B cell (primary cell): ENCODE data around the gene COASY. TPM values are rescaled to one million over a fixed set of nuclear protein-coding genes. Genes with fewer than 3 reads are reported as not detected.
A peak's percentile ranks its signal among the peaks of the same experiment; 100 is the strongest.

Experiments used
- ATAC-seq: fragments of 200-7000 bp; cut with Tn5 transposase; one replicate; pipeline ENCODE4 v1.10.0; 2021; ENCODE audit warnings: low read depth, mild to moderate bottlenecking, moderate number of reproducible peaks, moderate library complexity
- CTCF ChIA-PET: fragments of 350-600 bp; sonication (Branson Sonifier 250); formaldehyde crosslinking; loops from one replicate; lab custom pipeline; 2021; ENCODE audit warnings: antibody characterized with exemption, inconsistent platforms; lab: Charles Lee
- POLR2A ChIA-PET: fragments of 350-600 bp; sonication (Branson Sonifier 250); formaldehyde crosslinking; loops from one replicate; lab custom pipeline; 2021; ENCODE audit warnings: antibody characterized with exemption; lab: Charles Lee
- DNase-seq: peaks from one replicate; pipeline ENCODE4 v3.0.0; 2013
- H2AFZ ChIP-seq: 2 replicates; pipeline ENCODE4 v1.6.1; 2012; ENCODE audit warnings: mild to moderate bottlenecking, low read depth, low read length; ENCODE audit not compliant: insufficient read depth, poor library complexity, severe bottlenecking
- H3K27ac ChIP-seq, 2 donors: 1 replicate in 1 of 2; 2 replicates in 1 of 2; pipeline ENCODE4 v1.5.1; 2012 to 2013; ENCODE audit warnings: low read length in 2 of 2, mild to moderate bottlenecking in 2 of 2, moderate library complexity in 1 of 2
- H3K27me3 ChIP-seq, 4 experiments: fragments of 200-600 bp in 1 of 4; sonication (generic) in 1 of 4; replicated peaks in 1 of 4; 1 replicate in 2 of 4; 2 replicates in 2 of 4; pipeline versions ENCODE4 v1.6.1 to v1.7.0; 2013 to 2016; ENCODE audit warnings: low read length in 3 of 4, mild to moderate bottlenecking in 2 of 4, mixed read lengths in 1 of 4, moderate library complexity in 1 of 4; ENCODE audit not compliant: insufficient read depth in 4 of 4, control insufficient read depth in 3 of 4; ENCODE audit errors: control extremely low read depth in 1 of 4
- H3K36me3 ChIP-seq, 2 experiments: replicated peaks in 1 of 2; 1 replicate in 1 of 2; 2 replicates in 1 of 2; pipeline versions ENCODE4 v1.6.1 to v1.7.1; 2013; ENCODE audit warnings: low read length in 1 of 2; ENCODE audit not compliant: insufficient read depth in 2 of 2, control insufficient read depth in 1 of 2; ENCODE audit errors: control extremely low read depth in 1 of 2, extremely low read depth in 1 of 2
- H3K4me1 ChIP-seq, 2 donors: fragments of 200-600 bp in 1 of 2; sonication (generic) in 1 of 2; 1 replicate in 1 of 2; 2 replicates in 1 of 2; pipeline versions ENCODE4 v1.5.1 to v1.6.1; 2013 to 2017; ENCODE audit warnings: low read length in 2 of 2; ENCODE audit not compliant: control insufficient read depth in 2 of 2, insufficient read depth in 2 of 2
- H3K4me2 ChIP-seq: replicated peaks from 2 replicates; pipeline ENCODE3; 2012; ENCODE audit warnings: mild to moderate bottlenecking, low read depth, low read length; ENCODE audit not compliant: poor library complexity, severe bottlenecking
- H3K4me3 ChIP-seq, 5 experiments: fragments of 200-600 bp in 1 of 5; sonication (generic) in 1 of 5; 1 replicate in 3 of 5; 2 replicates in 2 of 5; pipeline versions ENCODE4 v1.5.1 to v1.7.0; 2011 to 2016; ENCODE audit warnings: low read length in 4 of 5, mild to moderate bottlenecking in 4 of 5, low read depth in 2 of 5, control low read depth in 1 of 5, moderate library complexity in 1 of 5; ENCODE audit not compliant: insufficient read depth in 1 of 5; ENCODE audit errors: control extremely low read depth in 1 of 5, extremely low read depth in 1 of 5
- H3K79me2 ChIP-seq: fragments of 200-600 bp; sonication (generic); one replicate; pipeline ENCODE4 v1.6.0; 2016; ENCODE audit warnings: low read length; ENCODE audit not compliant: control insufficient read depth, insufficient read depth
- H3K9ac ChIP-seq: fragments of 200-600 bp; sonication (generic); 2 replicates; pipeline ENCODE4 v1.6.1; 2017; ENCODE audit warnings: mild to moderate bottlenecking, low read length, moderate library complexity
- H3K9me3 ChIP-seq, 3 donors: one replicate each; pipeline versions ENCODE4 v1.6.1 to v1.7.1; 2013; ENCODE audit warnings: low read length in 2 of 3; ENCODE audit not compliant: control insufficient read depth in 2 of 3, insufficient read depth in 1 of 3; ENCODE audit errors: control extremely low read depth in 1 of 3
- H4K20me1 ChIP-seq: 2 replicates; pipeline ENCODE4 v1.6.0; 2012; ENCODE audit warnings: mild to moderate bottlenecking, low read length; ENCODE audit not compliant: insufficient read depth, control insufficient read depth, poor library complexity, severe bottlenecking
- H3K27ac Mint-ChIP-seq: one replicate; pipeline ENCODE4 v1.8.0; 2021; ENCODE audit warnings: mixed read lengths
- H3K27me3 Mint-ChIP-seq: one replicate; pipeline ENCODE4 v1.8.0; 2021; ENCODE audit warnings: mixed read lengths
- H3K4me1 Mint-ChIP-seq: one replicate; pipeline ENCODE4 v1.8.0; 2021; ENCODE audit warnings: mixed read lengths
- H3K4me3 Mint-ChIP-seq: one replicate; pipeline ENCODE4 v1.8.0; 2021; ENCODE audit warnings: mixed read lengths
- H3K9me3 Mint-ChIP-seq: one replicate; pipeline ENCODE4 v1.8.0; 2022; ENCODE audit warnings: mixed read lengths; ENCODE audit not compliant: insufficient read depth
- CTCF ChIP-seq: fragments of 200-600 bp; IDR thresholded peaks from one replicate; pipeline ENCODE4 v1.8.0; 2022; ENCODE audit warnings: antibody characterized with exemption, mild to moderate bottlenecking
- EZH2 ChIP-seq: IDR thresholded peaks from 2 replicates; pipeline ENCODE4 v1.6.1; 2012; ENCODE audit warnings: borderline replicate concordance, low read depth, mild to moderate bottlenecking, moderate library complexity, low read length; ENCODE audit not compliant: insufficient read depth, poor library complexity, severe bottlenecking
- WGBS: methylation state at CpG from one replicate; pipeline ENCODE4 v1.1.5; 2013; ENCODE audit warnings: missing lambda C conversion rate; ENCODE audit not compliant: insufficient coverage; 5-methylcytosine and 5-hydroxymethylcytosine counted together
- intact Hi-C: fragments of 100-400 bp; cut with micrococcal nuclease; formaldehyde crosslinking; loops from one replicate; pipeline ENCODE4 v1.10.0; 2022
- polyA plus RNA-seq: library from polyadenylated mRNA; depleted of rRNA; stranded (reverse); fragments of >200 nt; gene quantifications from 2 replicates; pipeline ENCODE4 v1.2.3, GENCODE V29; 2012
- total RNA-seq, 2 donors: library from RNA; stranded (reverse); fragments of 120-200 nt in 1 of 2; gene quantifications; 1 replicate in 1 of 2; 2 replicates in 1 of 2; pipeline versions ENCODE4 v1.2.3 to v1.2.4, GENCODE V29; 2013 to 2022

Gene COASY
- total and polyA plus RNA-seq, 2 donors (not counting 1 experiment from before 2014, with no cell fraction given), result 76.6 to 82.3 TPM

GRCh38 chr17:42608305-42609181 lies 46.6 kb downstream of the COASY start:
- H3K4me3 ChIP-seq, result peak overlapping the region; percentile 73 to 94 (median 83)
- peak overlapping the region; percentile 98 for H2AFZ ChIP-seq
- H3K9ac ChIP-seq, result peak overlapping the region; percentile 91
- H3K27me3 ChIP-seq, result no peaks in the 10 kb centered on the region
- ATAC-seq, result peak; percentile 42
- CTCF ChIA-PET, result interaction anchor here (0.6 to 3.3 kb wide), 20 partner anchors 11 to 825 kb away, joined by 3 to 35 read pairs (median 4); partner anchors contain the start of genes PLEKHH3 and PSMC3IP
- peak overlapping the region; percentile 82 for H3K4me2 ChIP-seq
- intact Hi-C loops, result loop anchor here (1.0 kb wide), 7 partner anchors 31 to 390 kb away; partner anchors contain the start of genes EZH1, NAGLU, PSMC3IP and PTGES3L
- peak overlapping the region; percentile 79 to 95 for H3K27ac ChIP-seq
- TF ChIP-seq CTCF, result no peak
- TF ChIP-seq EZH2, result no peak
- peaks cover 40 to 44% of the 10 kb centered on the region in 2 donors for H3K4me1 ChIP-seq
- H3K9me3 Mint-ChIP-seq, result no peaks in the 10 kb centered on the region
- H3K9me3 ChIP-seq, result no peaks in the 10 kb centered on the region
- POLR2A ChIA-PET, result interaction anchor here (0.6 to 3.0 kb wide), 6 partner anchors 17 to 232 kb away, joined by 3 to 19 read pairs (median 5); partner anchors contain the start of genes PLEKHH3 and PSMC3IP
- peaks cover 56% of the 10 kb centered on the region for H3K4me1 Mint-ChIP-seq
- WGBS, result 1% methylated on average over 27 of the region's 30 CpGs
- no peak for DNase-seq
- peaks cover 49% of the 10 kb centered on the region for H4K20me1 ChIP-seq
- H3K27me3 Mint-ChIP-seq, result no peaks in the 10 kb centered on the region
- peaks cover 0 to 17% of the 10 kb centered on the region in 2 experiments for H3K36me3 ChIP-seq
- peaks cover 63% of the 10 kb centered on the region for H3K79me2 ChIP-seq
- H3K4me3 Mint-ChIP-seq, result peak overlapping the region; percentile 100
- H3K27ac Mint-ChIP-seq, result peak overlapping the region; percentile 98
